ENCODE results near the gene PITX1. TPM values are rescaled to one million over a fixed set of nuclear protein-coding genes. Genes with fewer than 3 reads are reported as not detected.

Gene PITX1
- total RNA-seq, 2 donors from 2014 or later, result not detected

- no peak for DNase-seq
- Mint-ChIP-seq H3K36me3 (ENCODE audit: low read depth) (peaks cover 6% of the 10 kb centered on the region), H3K27ac (no peak overlapping the region), H3K4me3 (no peak overlapping the region), H3K27me3 (peaks cover 73% of the 10 kb centered on the region), H3K4me1 (peaks cover 22% of the 10 kb centered on the region)
- no peaks in the 10 kb centered on the region for H3K9me3 ChIP-seq (ENCODE audit: control insufficient read depth, low read length, poor library complexity, severe bottlenecking)
- ATAC-seq, result no peak
Observed at GRCh38 chr5:135035678-135036030, 1.6 kb upstream of the PITX1 start.

GRCh38 chr5:135034963-135035677 lies 1.1 kb upstream of the PITX1 start:
- H3K4me1 Mint-ChIP-seq, result peaks cover 25% of the 10 kb centered on the region
- H3K36me3 Mint-ChIP-seq (ENCODE audit: low read depth), result peaks cover 6% of the 10 kb centered on the region
- DNase-seq (no peak), ATAC-seq (no peak)
- H3K27ac Mint-ChIP-seq, result no peak overlapping the region
- H3K4me3 Mint-ChIP-seq, result peak overlapping the region; percentile 88
- peaks cover 74% of the 10 kb centered on the region for H3K27me3 Mint-ChIP-seq
- H3K9me3 ChIP-seq (ENCODE audit: control insufficient read depth, low read length, poor library complexity, severe bottlenecking), result no peaks in the 10 kb centered on the region

DNA sequence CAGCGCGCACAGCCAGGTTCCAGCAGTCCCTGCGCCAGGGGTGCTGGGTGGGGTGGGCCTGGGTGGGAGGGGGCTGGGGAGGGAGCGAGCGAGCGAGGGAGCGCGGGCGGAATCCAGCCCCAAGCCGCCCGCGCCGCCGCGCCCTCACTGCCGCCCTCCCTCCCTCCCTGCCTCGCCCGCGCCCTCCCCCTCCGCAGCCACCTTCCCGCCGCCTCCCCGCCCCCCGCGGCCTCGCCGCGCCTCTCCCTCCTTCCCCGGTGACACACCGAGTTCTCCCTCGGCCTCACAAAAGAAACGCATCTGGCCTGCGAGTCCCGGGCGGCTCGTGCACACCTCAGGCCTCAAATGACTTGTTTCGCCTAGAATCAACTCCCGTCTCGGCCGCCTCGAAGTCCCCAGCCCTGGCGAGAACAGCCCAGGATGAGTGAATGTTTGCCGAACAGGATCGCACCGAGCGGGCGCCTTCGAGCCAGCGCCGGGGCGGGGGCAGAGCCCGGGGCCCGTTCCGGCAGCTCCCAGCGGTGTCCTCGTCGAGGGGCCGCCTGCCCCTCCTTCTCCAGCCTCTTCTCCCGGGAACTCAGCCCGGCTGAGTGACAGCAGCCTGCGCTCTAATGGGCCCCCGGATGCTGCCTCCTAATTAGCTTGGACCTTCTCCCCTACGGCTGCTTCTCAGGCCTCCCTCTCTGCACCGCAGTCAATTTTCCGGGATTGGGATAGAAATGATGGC lies 371 bp upstream of the PITX1 start:
- H3K27ac Mint-ChIP-seq, result no peak overlapping the region
- DNase-seq (no peak), ATAC-seq (peak; percentile 23)
- peaks cover 9% of the 10 kb centered on the region for H3K36me3 Mint-ChIP-seq (ENCODE audit: low read depth)
- H3K9me3 ChIP-seq (ENCODE audit: control insufficient read depth, low read length, poor library complexity, severe bottlenecking), result no peaks in the 10 kb centered on the region
- peak overlapping the region; percentile 88 for H3K4me3 Mint-ChIP-seq
- peaks cover 27% of the 10 kb centered on the region for H3K4me1 Mint-ChIP-seq
- H3K27me3 Mint-ChIP-seq, result peaks cover 81% of the 10 kb centered on the region

DNA sequence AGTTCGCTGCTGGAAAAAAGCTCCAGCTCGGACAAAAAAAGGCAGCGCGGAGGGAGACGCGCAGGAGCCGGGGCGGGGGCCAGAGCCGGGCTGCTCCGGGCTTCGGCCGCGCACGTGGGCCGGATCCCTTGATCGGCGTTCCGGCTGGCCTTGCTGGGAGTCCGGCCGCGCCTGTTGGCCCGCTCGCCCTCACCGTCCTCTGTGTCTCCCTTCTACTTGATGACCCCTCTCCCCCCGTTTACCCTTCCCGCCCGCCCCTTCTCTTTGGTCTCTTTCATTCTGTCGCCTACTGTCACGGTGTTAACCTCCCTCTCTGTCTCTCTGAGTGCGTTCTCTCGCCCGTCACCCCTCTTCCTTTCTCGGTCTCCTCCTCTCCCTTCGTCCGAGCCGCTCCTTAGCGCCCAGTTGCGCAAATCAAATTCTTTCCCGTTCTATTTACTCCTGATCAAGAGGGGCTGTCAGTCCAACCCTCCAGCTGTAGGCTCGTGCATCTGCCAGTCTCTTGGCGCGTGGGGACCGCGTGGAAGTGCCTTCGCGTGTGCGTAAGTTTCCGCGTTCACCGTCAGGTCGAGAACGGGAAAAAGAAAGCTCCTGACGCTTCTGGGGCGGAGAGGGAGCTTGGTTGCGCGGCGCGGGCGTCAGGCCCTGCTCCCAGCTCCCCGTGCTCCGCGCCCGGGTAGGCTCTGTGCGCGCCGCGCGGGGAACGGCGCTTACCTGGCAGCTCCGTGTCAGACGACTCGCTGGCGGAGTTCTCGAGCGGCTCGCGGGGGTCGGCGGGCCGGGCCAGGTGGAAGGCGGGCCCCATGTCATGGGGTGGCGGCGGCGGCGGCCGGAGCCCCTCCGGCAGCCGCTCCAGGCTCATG lies 798 bp downstream of the PITX1 start:
- DNase-seq (no peak), ATAC-seq (peak; percentile 47)
- H3K36me3 Mint-ChIP-seq (ENCODE audit: low read depth), result peaks cover 9% of the 10 kb centered on the region
- peaks cover 28% of the 10 kb centered on the region for H3K4me1 Mint-ChIP-seq
- H3K4me3 Mint-ChIP-seq, result peak overlapping the region; percentile 82
- H3K27ac Mint-ChIP-seq, result no peak overlapping the region
- peaks cover 76% of the 10 kb centered on the region for H3K27me3 Mint-ChIP-seq
- H3K9me3 ChIP-seq (ENCODE audit: control insufficient read depth, low read length, poor library complexity, severe bottlenecking), result no peaks in the 10 kb centered on the region

- H3K27ac Mint-ChIP-seq, result no peak overlapping the region
Observed at GRCh38 chr5:135032695-135032998, 1.4 kb downstream of the PITX1 start.

GRCh38 chr5:135031813-135032694 lies 2.0 kb downstream of the PITX1 start:
- Mint-ChIP-seq H3K27me3 (peaks cover 70% of the 10 kb centered on the region), H3K4me1 (peaks cover 28% of the 10 kb centered on the region), H3K36me3 (ENCODE audit: low read depth) (peaks cover 9% of the 10 kb centered on the region), H3K27ac (no peak overlapping the region), H3K4me3 (peak overlapping the region; percentile 77)
- no peak for ATAC-seq
- no peaks in the 10 kb centered on the region for H3K9me3 ChIP-seq (ENCODE audit: control insufficient read depth, low read length, poor library complexity, severe bottlenecking)
- no peak for DNase-seq

More at GRCh38 chr5:135032695-135032998, 1.4 kb downstream of the PITX1 start:
- no peaks in the 10 kb centered on the region for H3K9me3 ChIP-seq (ENCODE audit: control insufficient read depth, low read length, poor library complexity, severe bottlenecking)
- DNase-seq, result no peak
- peaks cover 28% of the 10 kb centered on the region for H3K4me1 Mint-ChIP-seq
- peak overlapping the region; percentile 73 for H3K4me3 Mint-ChIP-seq
- H3K36me3 Mint-ChIP-seq (ENCODE audit: low read depth), result peaks cover 9% of the 10 kb centered on the region
- peaks cover 70% of the 10 kb centered on the region for H3K27me3 Mint-ChIP-seq
- ATAC-seq, result no peak

GRCh38 chr5:135030956-135031812 lies 2.8 kb downstream of the PITX1 start:
- no peak for DNase-seq
- Mint-ChIP-seq H3K4me1 (peaks cover 28% of the 10 kb centered on the region), H3K27ac (no peak overlapping the region), H3K27me3 (peaks cover 70% of the 10 kb centered on the region), H3K4me3 (peak overlapping the region; percentile 77), H3K36me3 (ENCODE audit: low read depth) (peaks cover 9% of the 10 kb centered on the region)
- H3K9me3 ChIP-seq (ENCODE audit: control insufficient read depth, low read length, poor library complexity, severe bottlenecking), result no peaks in the 10 kb centered on the region
- peak; percentile 19 for ATAC-seq

DNA sequence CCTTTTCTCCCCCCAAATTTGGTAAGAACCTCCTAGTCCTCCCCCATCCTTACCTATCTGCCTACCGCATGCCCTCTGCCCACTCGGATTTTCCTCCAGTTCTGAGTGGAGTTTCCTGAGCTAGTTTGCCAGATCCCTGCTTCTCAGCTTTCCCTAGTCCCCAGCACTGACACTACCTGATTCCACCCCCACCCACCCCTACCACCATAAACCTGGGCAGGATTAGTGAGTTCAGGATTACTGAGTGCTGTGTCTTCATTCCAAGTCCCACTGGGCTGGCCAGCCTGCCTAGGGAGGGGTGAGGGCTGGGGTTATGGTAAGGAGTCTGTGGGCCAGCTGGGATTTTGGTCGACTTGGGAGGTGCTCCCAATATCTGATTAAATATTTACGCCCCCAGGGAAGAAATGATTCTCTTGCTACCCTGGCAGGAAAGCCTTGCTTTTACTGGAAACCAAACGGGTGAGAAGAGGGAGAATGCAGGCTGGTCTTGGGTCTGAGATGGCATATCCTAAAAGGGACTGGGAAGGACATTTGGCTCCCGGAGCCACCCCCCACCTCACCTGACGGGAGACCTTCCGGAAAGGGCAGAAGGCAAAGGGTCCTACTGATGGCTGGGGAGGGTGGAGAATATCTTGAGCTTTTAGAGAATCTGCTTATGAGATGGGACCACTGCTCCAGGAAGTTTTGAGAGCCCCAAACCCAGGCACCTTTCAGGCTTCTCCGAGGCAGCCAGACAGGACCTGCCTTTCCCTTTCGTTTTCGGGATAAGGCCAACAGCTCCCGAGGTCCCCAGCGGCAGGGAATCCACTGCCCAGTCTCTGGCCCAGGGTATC lies 3.7 kb downstream of the PITX1 start:
- Mint-ChIP-seq H3K4me3 (peak overlapping the region; percentile 54), H3K36me3 (ENCODE audit: low read depth) (peaks cover 9% of the 10 kb centered on the region), H3K27me3 (peaks cover 72% of the 10 kb centered on the region), H3K27ac (no peak overlapping the region), H3K4me1 (peaks cover 28% of the 10 kb centered on the region)
- H3K9me3 ChIP-seq (ENCODE audit: control insufficient read depth, low read length, poor library complexity, severe bottlenecking), result no peaks in the 10 kb centered on the region
- ATAC-seq (no peak), DNase-seq (no peak)

DNA sequence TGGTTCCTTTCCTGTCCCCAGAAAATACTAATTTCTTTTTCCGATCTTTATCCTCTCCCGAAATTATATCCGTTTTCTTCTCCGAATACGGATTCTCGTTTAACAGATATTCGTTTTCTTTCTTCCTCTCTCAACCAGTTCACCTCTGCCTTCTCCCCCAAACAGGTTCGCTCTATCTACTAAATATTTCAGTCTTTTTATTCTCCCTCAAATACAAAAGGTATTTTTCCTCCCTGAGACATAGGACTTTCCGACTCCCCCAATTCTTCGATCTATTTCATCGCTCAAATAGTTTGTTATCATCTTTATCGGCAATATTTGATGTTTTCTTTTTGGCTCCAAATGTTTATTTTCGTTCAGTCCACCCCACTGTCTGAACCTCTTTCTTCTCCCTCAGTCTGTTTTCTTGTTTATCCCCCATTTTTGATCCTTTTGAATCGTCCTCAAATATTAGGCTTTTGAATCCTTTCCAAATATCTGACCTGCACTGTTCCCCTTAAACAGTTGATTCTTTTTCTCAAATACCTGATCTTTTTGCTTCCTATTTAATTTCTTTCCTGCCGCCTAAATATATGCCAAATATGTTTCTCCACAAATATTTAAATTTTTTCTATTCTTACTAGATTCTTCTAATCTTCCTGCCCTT lies 4.4 kb downstream of the PITX1 start:
- H3K27me3 Mint-ChIP-seq, result peaks cover 71% of the 10 kb centered on the region
- no peak overlapping the region for H3K4me3 Mint-ChIP-seq
- peaks cover 26% of the 10 kb centered on the region for H3K4me1 Mint-ChIP-seq

GRCh38 chr5:135028791-135029476 lies 5.1 kb downstream of the PITX1 start:
- Mint-ChIP-seq H3K4me1 (peaks cover 26% of the 10 kb centered on the region), H3K4me3 (no peak overlapping the region), H3K36me3 (ENCODE audit: low read depth) (peaks cover 3% of the 10 kb centered on the region), H3K27ac (no peak overlapping the region), H3K27me3 (peaks cover 69% of the 10 kb centered on the region)
- no peaks in the 10 kb centered on the region for H3K9me3 ChIP-seq (ENCODE audit: control insufficient read depth, low read length, poor library complexity, severe bottlenecking)
- no peak for ATAC-seq
- DNase-seq, result no peak

More for the DNA sequence above, 4.4 kb downstream of the PITX1 start:
- no peak overlapping the region for H3K27ac Mint-ChIP-seq
- peaks cover 5% of the 10 kb centered on the region for H3K36me3 Mint-ChIP-seq (ENCODE audit: low read depth)
- ATAC-seq, result no peak
- no peaks in the 10 kb centered on the region for H3K9me3 ChIP-seq (ENCODE audit: control insufficient read depth, low read length, poor library complexity, severe bottlenecking)
- DNase-seq, result no peak
